Endometrial microvascular endothelial cells (primary cell): ENCODE measurements around the gene RPS6KA2. TPM values are rescaled to one million over a fixed set of nuclear protein-coding genes. Genes with fewer than 3 reads are reported as not detected.

Source experiments
- in situ Hi-C: cut with HindIII; loops from 2 replicates; pipeline ENCODE4 v1.10.0; 2017; ENCODE audit warnings: low sequenced_read_pairs, low pct_unique_long_range_greater_than_20kb; ENCODE audit errors: inconsistent ontology term
- total RNA-seq: library from RNA; depleted of rRNA; stranded (reverse); fragments of >200 nt; gene quantifications from one replicate; pipeline ENCODE4 v1.2.3, GENCODE V29; 2015; ENCODE audit errors: inconsistent ontology term

Gene RPS6KA2
- total RNA-seq = 35.5 TPM

- in situ Hi-C loops = no loop called here
Observed at GRCh38 chr6:166627033-166627874, at the start of gene RPS6KA2. TSS of gene RPS6KA2 (minus strand) at chr6:166627251. CDS start at chr6:166627019, 232 bp downstream.

GRCh38 chr6:166676270-166676860, 49.3 kb upstream of the RPS6KA2 start:
- in situ Hi-C loops = no loop called here

- in situ Hi-C loops = no loop called here
Observed at GRCh38 chr6:166675736-166676135, 48.7 kb upstream of the RPS6KA2 start.

- in situ Hi-C loops = no loop called here
Observed at GRCh38 chr6:166673309-166673708, 46.3 kb upstream of the RPS6KA2 start.

- in situ Hi-C loops = no loop called here
Observed at GRCh38 chr6:166672624-166673206, 45.7 kb upstream of the RPS6KA2 start.

DNA sequence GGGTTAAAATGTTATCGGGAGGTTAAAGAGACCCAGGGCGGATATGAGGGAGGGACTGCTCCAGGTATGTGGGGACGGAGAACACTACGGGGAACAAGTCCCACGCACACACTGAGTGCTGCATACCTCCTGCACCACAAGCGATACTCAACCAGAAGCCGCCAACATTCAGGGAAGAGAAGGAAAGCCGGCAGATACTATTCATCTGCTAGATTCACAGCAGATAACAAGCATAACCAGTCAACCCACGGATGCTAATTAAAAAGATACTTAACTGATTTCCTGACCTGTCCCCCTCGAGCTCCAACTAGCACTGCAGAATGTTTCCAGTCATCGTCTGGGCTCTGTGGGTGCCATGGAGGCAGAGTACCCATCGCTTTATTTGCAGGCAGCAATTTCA, 45.1 kb upstream of the RPS6KA2 start:
- in situ Hi-C loops = no loop called here

GRCh38 chr6:166671434-166672081, 44.5 kb upstream of the RPS6KA2 start:
- in situ Hi-C loops = no loop called here

- in situ Hi-C loops = no loop called here
Observed at GRCh38 chr6:166670894-166671293, 43.8 kb upstream of the RPS6KA2 start.

GRCh38 chr6:166670013-166670412, 43.0 kb upstream of the RPS6KA2 start:
- in situ Hi-C loops = no loop called here

GRCh38 chr6:166667796-166668610, 41.0 kb upstream of the RPS6KA2 start:
- in situ Hi-C loops = no loop called here

- in situ Hi-C loops = no loop called here
Observed at GRCh38 chr6:166664135-166664534, 37.1 kb upstream of the RPS6KA2 start.

- in situ Hi-C loops = no loop called here
Observed at GRCh38 chr6:166663568-166663967, 36.5 kb upstream of the RPS6KA2 start.

DNA sequence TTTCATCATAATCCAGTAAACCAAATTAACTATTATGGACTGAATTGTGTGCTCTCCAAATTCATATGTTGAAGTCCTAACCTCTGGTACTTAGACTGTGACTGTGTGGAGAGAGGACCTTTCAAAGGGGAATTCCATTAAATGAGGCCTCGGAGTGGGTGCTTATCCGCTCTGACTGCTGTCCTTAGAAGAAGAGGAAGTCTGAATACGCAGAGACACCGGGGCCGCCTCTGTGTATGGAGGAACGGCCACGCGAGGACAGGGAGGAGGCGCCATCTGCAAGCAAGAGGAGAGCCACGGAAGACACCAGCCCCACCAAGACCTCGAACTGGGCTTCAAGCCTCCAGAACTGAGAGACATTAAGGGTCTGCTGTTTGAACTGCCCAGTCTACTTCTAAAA, 35.6 kb upstream of the RPS6KA2 start:
- in situ Hi-C loops = no loop called here

DNA sequence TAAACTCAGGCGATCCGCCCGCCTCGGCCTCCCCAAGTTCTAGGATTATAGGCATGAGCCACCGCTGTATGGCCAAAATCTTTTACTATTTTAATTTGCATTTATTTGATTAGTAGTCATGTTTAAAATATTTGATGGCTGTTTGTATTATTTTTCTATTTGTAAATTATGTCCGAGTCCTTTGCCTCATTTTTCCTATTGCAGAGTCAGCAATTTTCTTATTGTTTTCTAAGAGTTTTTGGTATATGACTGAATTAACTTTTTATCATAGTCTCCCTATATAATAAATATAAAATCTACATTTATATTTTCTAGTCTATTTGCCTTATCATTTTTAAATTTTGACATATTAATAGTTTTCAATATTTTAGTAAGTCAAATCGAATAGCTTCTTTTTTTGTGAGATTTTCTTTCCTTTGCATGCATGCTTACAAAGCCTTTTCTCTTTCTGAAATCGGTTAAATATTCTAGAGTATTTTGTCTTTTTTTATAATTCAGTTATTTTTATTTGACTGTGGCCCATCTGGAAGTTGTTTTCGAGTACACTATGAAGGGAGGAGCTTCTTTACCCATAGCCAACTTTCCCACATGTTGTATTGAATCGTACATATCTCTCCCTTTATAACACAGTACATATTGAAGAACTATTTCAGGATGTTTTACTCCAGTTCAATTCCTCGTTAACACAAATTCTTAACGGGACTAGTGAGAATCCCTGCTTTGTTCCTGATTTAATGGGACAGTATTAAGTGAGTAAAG, 34.5 kb upstream of the RPS6KA2 start:
- in situ Hi-C loops = no loop called here

DNA sequence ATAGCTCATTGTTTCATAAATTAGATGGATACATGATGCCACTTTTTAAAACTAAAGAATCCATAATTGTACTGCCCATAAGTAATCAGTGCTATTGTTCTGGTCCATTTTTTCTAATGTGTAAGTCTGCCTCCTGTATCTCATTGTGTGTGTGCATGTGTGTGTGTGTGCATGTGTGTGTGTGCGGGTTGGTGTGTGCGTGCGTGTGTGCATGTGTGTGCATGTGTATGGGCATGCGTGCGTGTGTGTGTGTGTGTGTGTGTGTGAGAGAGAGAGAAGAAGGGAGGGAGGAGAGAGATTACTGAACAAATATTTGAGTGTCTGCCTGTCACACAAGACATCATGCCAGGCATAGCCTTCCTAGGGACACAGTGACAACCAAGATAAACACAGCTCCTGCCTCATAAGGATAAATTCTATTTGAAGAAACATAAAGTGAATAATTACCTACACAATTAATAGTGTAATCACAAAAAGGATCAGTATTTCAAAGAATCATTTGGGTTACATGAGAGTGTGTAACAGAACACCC, 33.2 kb upstream of the RPS6KA2 start:
- in situ Hi-C loops = no loop called here

- in situ Hi-C loops = no loop called here
Observed at GRCh38 chr6:166659581-166659980, 32.5 kb upstream of the RPS6KA2 start.

DNA sequence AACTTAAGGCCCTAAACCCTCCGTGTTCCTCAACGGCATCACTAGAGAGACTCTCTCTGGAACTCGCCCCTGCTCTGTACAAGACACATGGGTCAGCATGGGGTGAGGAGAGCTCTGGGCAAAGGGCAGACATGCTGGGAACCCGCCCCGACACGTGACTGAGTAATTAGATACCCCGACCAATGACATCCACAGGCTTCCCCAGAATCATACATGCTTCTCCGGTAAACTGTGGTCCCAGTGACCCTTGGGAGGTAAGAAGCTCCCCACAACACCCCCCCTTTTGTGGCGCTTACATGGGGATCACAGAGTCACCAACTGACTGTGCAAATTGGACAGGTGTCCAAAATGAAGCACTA, 31.7 kb upstream of the RPS6KA2 start:
- in situ Hi-C loops = no loop called here
